ENCODE data around the gene ABTB2.

The ABTB2 gene

GRCh38 chr11:34239465-34240149 lies 118.2 kb downstream of the ABTB2 start:
- H3K27ac ChIP-seq (ENCODE audit: low read length) = no peak overlapping the region
- no peaks in the 10 kb centered on the region for H3K9me3 ChIP-seq (ENCODE audit: insufficient read depth, low read length, severe bottlenecking)
- H3K9ac ChIP-seq (ENCODE audit: low read depth, low read length) = no peak overlapping the region
- peaks cover 10% of the 10 kb centered on the region for H3K27me3 ChIP-seq (ENCODE audit: insufficient read depth, low read length, poor library complexity)
- H3K79me2 ChIP-seq (ENCODE audit: insufficient read depth, low read length) = no peaks in the 10 kb centered on the region
- no peaks in the 10 kb centered on the region for H3K4me1 ChIP-seq (ENCODE audit: insufficient read depth, low read length)
- H3K36me3 ChIP-seq (ENCODE audit: insufficient read depth, low read length) = no peaks in the 10 kb centered on the region
- TF ChIP-seq CTCF (IDR thresholded peaks at IDR 0.05; ENCODE audit: borderline replicate concordance, extremely low read depth, low read length, poor library complexity, severe bottlenecking) = no peak
- TF ChIP-seq EZH2 (IDR thresholded peaks at IDR 0.05; ENCODE audit: borderline replicate concordance, low read depth, low read length, severe bottlenecking) = no peak
- peaks cover 4% of the 10 kb centered on the region for H4K20me1 ChIP-seq (ENCODE audit: insufficient read depth, low read length)
- no peak overlapping the region for H3K4me3 ChIP-seq (ENCODE audit: low read depth in 1 of 2, low read length in 2 of 2)
- H3K4me2 ChIP-seq (ENCODE audit: insufficient read depth, low read length) = no peak overlapping the region
- H2AFZ ChIP-seq (ENCODE audit: low read depth, low read length) = no peak overlapping the region
- no peak for ATAC-seq (ENCODE audit: insufficient read depth, low read depth)
- no peak for DNase-seq

- Histone ChIP-seq H3K9ac (ENCODE audit: low read depth, low read length) (no peak overlapping the region), H3K4me1 (ENCODE audit: insufficient read depth, low read length) (no peaks in the 10 kb centered on the region), H2AFZ (ENCODE audit: low read depth, low read length) (no peak overlapping the region), H3K79me2 (ENCODE audit: insufficient read depth, low read length) (no peaks in the 10 kb centered on the region), H3K27ac (ENCODE audit: low read length) (no peak overlapping the region), H3K27me3 (ENCODE audit: insufficient read depth, low read length, poor library complexity) (peaks cover 10% of the 10 kb centered on the region), H3K36me3 (ENCODE audit: insufficient read depth, low read length) (no peaks in the 10 kb centered on the region), H3K4me2 (ENCODE audit: insufficient read depth, low read length) (no peak overlapping the region), H3K4me3 (ENCODE audit: low read depth in 1 of 2, low read length in 2 of 2) (no peak overlapping the region), H4K20me1 (ENCODE audit: insufficient read depth, low read length) (peaks cover 4% of the 10 kb centered on the region), H3K9me3 (ENCODE audit: insufficient read depth, low read length, severe bottlenecking) (no peaks in the 10 kb centered on the region)
- ATAC-seq (ENCODE audit: insufficient read depth, low read depth) (no peak), DNase-seq (no peak)
- no peak for TF ChIP-seq CTCF (IDR thresholded peaks at IDR 0.05; ENCODE audit: borderline replicate concordance, extremely low read depth, low read length, poor library complexity, severe bottlenecking)
- TF ChIP-seq EZH2 (IDR thresholded peaks at IDR 0.05; ENCODE audit: borderline replicate concordance, low read depth, low read length, severe bottlenecking) = no peak
Observed at GRCh38 chr11:34238966-34239365, 118.8 kb downstream of the ABTB2 start.

GRCh38 chr11:34238533-34238932 lies 119.3 kb downstream of the ABTB2 start:
- DNase-seq (no peak), ATAC-seq (ENCODE audit: insufficient read depth, low read depth) (no peak)
- TF ChIP-seq EZH2 (IDR thresholded peaks at IDR 0.05; ENCODE audit: borderline replicate concordance, low read depth, low read length, severe bottlenecking) (no peak), CTCF (IDR thresholded peaks at IDR 0.05; ENCODE audit: borderline replicate concordance, extremely low read depth, low read length, poor library complexity, severe bottlenecking) (no peak)
- Histone ChIP-seq H3K79me2 (ENCODE audit: insufficient read depth, low read length) (no peaks in the 10 kb centered on the region), H3K4me2 (ENCODE audit: insufficient read depth, low read length) (no peak overlapping the region), H3K4me3 (ENCODE audit: low read depth in 1 of 2, low read length in 2 of 2) (no peak overlapping the region), H3K4me1 (ENCODE audit: insufficient read depth, low read length) (no peaks in the 10 kb centered on the region), H3K36me3 (ENCODE audit: insufficient read depth, low read length) (no peaks in the 10 kb centered on the region), H3K27me3 (ENCODE audit: insufficient read depth, low read length, poor library complexity) (peaks cover 10% of the 10 kb centered on the region), H3K27ac (ENCODE audit: low read length) (no peak overlapping the region), H2AFZ (ENCODE audit: low read depth, low read length) (no peak overlapping the region), H3K9me3 (ENCODE audit: insufficient read depth, low read length, severe bottlenecking) (no peaks in the 10 kb centered on the region), H4K20me1 (ENCODE audit: insufficient read depth, low read length) (peaks cover 4% of the 10 kb centered on the region), H3K9ac (ENCODE audit: low read depth, low read length) (no peak overlapping the region)

All from DND-41 (cell line).